Fibroblast of pulmonary artery (primary cell): ENCODE measurements around the gene XYLT1.

ENCODE experiments used
- DNase-seq: peaks from one replicate; pipeline ENCODE4 v3.0.0-alpha.2; 2010; ENCODE audit warnings: low read depth
- H3K4me3 ChIP-seq: replicated peaks from 2 replicates; pipeline ENCODE4 v1.5.1; 2011; ENCODE audit warnings: low read depth, mild to moderate bottlenecking, control low read depth, low read length, moderate library complexity
- CTCF ChIP-seq: IDR thresholded peaks from 2 replicates; pipeline ENCODE4 v1.5.1; 2011; ENCODE audit warnings: mild to moderate bottlenecking, control low read depth, low read length, inconsistent platforms; ENCODE audit errors: missing control alignments

XYLT1 gene

GRCh38 chr16:17351441-17352035 lies 119.2 kb downstream of the XYLT1 start:
- no peak for DNase-seq
- no peak for TF ChIP-seq CTCF

GRCh38 chr16:17350207-17350606 lies 120.6 kb downstream of the XYLT1 start:
- TF ChIP-seq CTCF: no peak
- DNase-seq: no peak

More at GRCh38 chr16:17351441-17352035, 119.2 kb downstream of the XYLT1 start:
- H3K4me3 ChIP-seq: no peak overlapping the region

GRCh38 chr16:17348826-17349225 lies 121.9 kb downstream of the XYLT1 start:
- no peak overlapping the region for H3K4me3 ChIP-seq
- no peak for TF ChIP-seq CTCF
- DNase-seq: no peak

More at GRCh38 chr16:17350207-17350606, 120.6 kb downstream of the XYLT1 start:
- no peak overlapping the region for H3K4me3 ChIP-seq

GRCh38 chr16:17348042-17348783 lies 122.5 kb downstream of the XYLT1 start:
- no peak for TF ChIP-seq CTCF
- no peak for DNase-seq
- H3K4me3 ChIP-seq: no peak overlapping the region

GRCh38 chr16:17347624-17348023 lies 123.1 kb downstream of the XYLT1 start:
- no peak for DNase-seq
- H3K4me3 ChIP-seq: no peak overlapping the region
- no peak for TF ChIP-seq CTCF

- no peak for TF ChIP-seq CTCF
- DNase-seq: no peak
Observed at GRCh38 chr16:17346621-17347569, 123.9 kb downstream of the XYLT1 start.

More at GRCh38 chr16:17346621-17347569, 123.9 kb downstream of the XYLT1 start:
- no peak overlapping the region for H3K4me3 ChIP-seq
